Panc1 (cell line): ENCODE data around the gene ZNF492.

Experiments
- CTCF ChIP-seq: fragments of 450-650 bp; IDR thresholded peaks from 2 replicates; pipeline ENCODE4 v1.5.1; 2017; ENCODE audit warnings: mild to moderate bottlenecking
- REST ChIP-seq, 2 experiments: IDR thresholded peaks; 2 replicates each; pipeline ENCODE4 v1.6.1; 2011 to 2012; ENCODE audit warnings: low read depth in 2 of 2, control low read depth in 1 of 2, low read length in 1 of 2, mild to moderate bottlenecking in 1 of 2, moderate library complexity in 1 of 2; ENCODE audit not compliant: insufficient read depth in 1 of 2
- TCF7L2 ChIP-seq: IDR thresholded peaks from 2 replicates; pipeline ENCODE4 v1.6.1; 2011; ENCODE audit warnings: mild to moderate bottlenecking, low read depth, low read length, inconsistent platforms

DNA sequence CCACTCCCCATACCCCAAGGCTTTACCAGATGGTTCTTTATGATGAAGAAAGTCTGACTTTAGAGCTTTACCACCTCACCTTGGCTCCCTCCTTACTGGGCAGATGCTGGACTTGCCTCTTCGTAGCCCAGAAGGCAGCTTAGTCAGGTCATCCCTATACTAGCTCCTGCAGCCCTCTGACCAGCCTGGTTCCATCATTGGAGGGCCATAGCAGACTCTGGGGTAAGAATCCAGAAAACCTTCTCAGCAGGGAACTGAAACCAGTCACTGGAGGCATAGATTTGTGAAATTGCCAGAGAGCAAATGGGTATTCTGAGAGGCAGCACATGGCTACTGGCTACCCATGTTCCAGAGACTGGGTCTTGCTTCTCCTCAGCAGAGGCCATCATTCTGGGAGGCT is 21.8 kb upstream of the ZNF492 start:
- TF ChIP-seq CTCF (no peak), TCF7L2 (no peak), REST (IDR thresholded peaks at IDR 0.05; ENCODE audit: insufficient read depth in 1 of 2, low read depth in 2 of 2, low read length in 1 of 2) (no peak)
